ENCODE results near the gene SEC24D.

GRCh38 chr4:118823471-118823870 lies 12.5 kb downstream of the SEC24D start:
- TF ChIP-seq CTCF (IDR thresholded peaks at IDR 0.05; ENCODE audit: control extremely low read depth in 1 of 3, insufficient read depth in 1 of 3, low read depth in 1 of 3, low read length in 3 of 3) (no peak), MAX (IDR thresholded peaks at IDR 0.05) (no peak), JUND (IDR thresholded peaks at IDR 0.05; ENCODE audit: low read length) (no peak), CHD2 (IDR thresholded peaks at IDR 0.05; ENCODE audit: low read length) (no peak), EP300 (IDR thresholded peaks at IDR 0.05; ENCODE audit: borderline replicate concordance in 1 of 2, low read depth in 2 of 2, low read length in 2 of 2) (no peak), YY1 (IDR thresholded peaks at IDR 0.05; ENCODE audit: low read depth, low read length) (no peak), EZH2 (IDR thresholded peaks at IDR 0.05; ENCODE audit: low read depth, low read length, severe bottlenecking) (no peak), RAD21 (IDR thresholded peaks at IDR 0.05 in 1 of 2, conservative IDR thresholded peaks at IDR 0.05 in 1 of 2; ENCODE audit: low read depth in 2 of 2, low read length in 2 of 2) (no peak)
